ENCODE data around the gene MYF6.

Gene MYF6

GRCh38 chr12:80702889-80703805 is 4.3 kb upstream of the MYF6 start:
- no peak for TF ChIP-seq CTCF (IDR thresholded peaks at IDR 0.05; ENCODE audit: control insufficient read depth, insufficient read depth, low read depth, low read length, missing control alignments)
- no peak overlapping the region for H3K4me3 ChIP-seq (ENCODE audit: control insufficient read depth, low read depth, low read length)
- peak; percentile 24 for DNase-seq (ENCODE audit: low read depth)

GRCh38 chr12:80704420-80704819 is 3.0 kb upstream of the MYF6 start:
- no peak for TF ChIP-seq CTCF (IDR thresholded peaks at IDR 0.05; ENCODE audit: control insufficient read depth, insufficient read depth, low read depth, low read length, missing control alignments)
- H3K4me3 ChIP-seq (ENCODE audit: control insufficient read depth, low read depth, low read length), result no peak overlapping the region
- DNase-seq (ENCODE audit: low read depth), result no peak

GRCh38 chr12:80707830-80708258 is 410 bp downstream of the MYF6 start:
- H3K4me3 ChIP-seq (ENCODE audit: control insufficient read depth, low read depth, low read length), result no peak overlapping the region
- TF ChIP-seq CTCF (IDR thresholded peaks at IDR 0.05; ENCODE audit: control insufficient read depth, insufficient read depth, low read depth, low read length, missing control alignments), result no peak
- DNase-seq (ENCODE audit: low read depth), result no peak

- TF ChIP-seq CTCF (IDR thresholded peaks at IDR 0.05; ENCODE audit: control insufficient read depth, insufficient read depth, low read depth, low read length, missing control alignments), result no peak
- no peak for DNase-seq (ENCODE audit: low read depth)
- peak overlapping the region; percentile 9 for H3K4me3 ChIP-seq (ENCODE audit: control insufficient read depth, low read depth, low read length)
These were observed 983 bp downstream of the MYF6 start for GRCh38 chr12:80708259-80708974.

- no peak for DNase-seq (ENCODE audit: low read depth)
- TF ChIP-seq CTCF (IDR thresholded peaks at IDR 0.05; ENCODE audit: control insufficient read depth, insufficient read depth, low read depth, low read length, missing control alignments), result no peak
- H3K4me3 ChIP-seq (ENCODE audit: control insufficient read depth, low read depth, low read length), result peak overlapping the region; percentile 9
These were observed 1.5 kb downstream of the MYF6 start for GRCh38 chr12:80708975-80709328.

GRCh38 chr12:80709811-80710726 is 2.6 kb downstream of the MYF6 start:
- no peak overlapping the region for H3K4me3 ChIP-seq (ENCODE audit: control insufficient read depth, low read depth, low read length)
- DNase-seq (ENCODE audit: low read depth), result no peak
- peak; percentile 40 for TF ChIP-seq CTCF (IDR thresholded peaks at IDR 0.05; ENCODE audit: control insufficient read depth, insufficient read depth, low read depth, low read length, missing control alignments)

Measured in AG09309 (cell line).